Adipocyte (in vitro differentiated cells): ENCODE data around the gene PLAGL2.
A peak's percentile ranks its signal among the peaks of the same experiment; 100 is the strongest.

Experiments
- DNase-seq: peaks from one replicate; pipeline ENCODE4 v3.0.0-alpha.2; 2015; ENCODE audit warnings: low read depth
- H3K27me3 ChIP-seq: replicated peaks from 2 replicates; pipeline ENCODE4 v1.7.0; 2013; ENCODE audit warnings: mild to moderate bottlenecking, low read length, moderate library complexity; ENCODE audit not compliant: control insufficient read depth, insufficient read depth
- H3K36me3 ChIP-seq: 2 replicates; pipeline ENCODE4 v1.7.0; 2013; ENCODE audit warnings: low read length, mild to moderate bottlenecking, moderate library complexity; ENCODE audit not compliant: control insufficient read depth, insufficient read depth, severe bottlenecking
- H3K4me1 ChIP-seq: 2 replicates; pipeline ENCODE4 v1.7.0; 2013; ENCODE audit warnings: mild to moderate bottlenecking, low read length, moderate library complexity; ENCODE audit not compliant: control insufficient read depth, insufficient read depth
- H3K4me3 ChIP-seq: 2 replicates; pipeline ENCODE4 v1.7.0; 2013; ENCODE audit warnings: mild to moderate bottlenecking, low read length, moderate library complexity
- H3K9ac ChIP-seq: 2 replicates; pipeline ENCODE4 v1.7.0; 2013; ENCODE audit warnings: mild to moderate bottlenecking, low read length, moderate library complexity
- H3K9me3 ChIP-seq: 2 replicates; pipeline ENCODE4 v1.7.0; 2013; ENCODE audit warnings: mild to moderate bottlenecking, low read length, moderate library complexity; ENCODE audit not compliant: control insufficient read depth

PLAGL2 gene

DNA sequence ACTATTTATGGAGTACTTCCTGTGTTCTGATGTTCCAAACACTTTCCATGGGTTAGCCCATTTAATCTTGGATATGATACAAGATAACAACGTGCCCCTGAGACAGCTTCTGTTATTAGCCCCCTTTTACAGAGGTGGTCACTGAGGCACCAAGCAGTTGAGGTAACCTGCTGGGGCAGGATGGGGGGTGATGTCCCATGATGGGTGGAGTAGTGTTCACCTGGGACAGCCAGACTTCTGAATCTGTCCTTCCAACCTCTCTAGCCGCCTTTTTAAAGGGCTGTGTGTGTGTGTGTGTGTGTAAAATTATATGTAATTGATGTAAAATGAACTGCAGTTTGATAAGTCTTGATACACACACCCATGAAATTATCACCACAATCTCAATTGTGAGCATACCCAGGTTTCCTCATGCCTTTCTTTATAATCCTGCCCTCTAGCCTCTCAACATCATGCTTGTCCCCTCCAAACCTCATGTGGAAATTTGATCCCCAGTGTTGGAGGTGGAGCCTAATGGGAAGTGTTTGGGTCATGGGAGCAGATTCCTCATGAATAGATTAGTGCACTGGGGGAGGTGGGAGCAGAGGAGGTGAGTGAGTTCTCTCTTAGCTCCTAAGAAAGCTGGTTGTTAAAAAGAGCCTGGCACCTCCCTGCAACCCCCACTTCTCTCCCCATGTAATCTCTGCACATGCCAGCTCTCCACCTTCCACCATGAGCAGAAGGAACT, 39.2 kb downstream of the PLAGL2 start:
- H3K4me1 ChIP-seq = no peaks in the 10 kb centered on the region
- no peak overlapping the region for H3K9ac ChIP-seq
- no peaks in the 10 kb centered on the region for H3K9me3 ChIP-seq
- DNase-seq = peak; percentile 1
- H3K4me3 ChIP-seq = no peak overlapping the region
- H3K36me3 ChIP-seq = peaks cover 31% of the 10 kb centered on the region
- no peaks in the 10 kb centered on the region for H3K27me3 ChIP-seq

DNA sequence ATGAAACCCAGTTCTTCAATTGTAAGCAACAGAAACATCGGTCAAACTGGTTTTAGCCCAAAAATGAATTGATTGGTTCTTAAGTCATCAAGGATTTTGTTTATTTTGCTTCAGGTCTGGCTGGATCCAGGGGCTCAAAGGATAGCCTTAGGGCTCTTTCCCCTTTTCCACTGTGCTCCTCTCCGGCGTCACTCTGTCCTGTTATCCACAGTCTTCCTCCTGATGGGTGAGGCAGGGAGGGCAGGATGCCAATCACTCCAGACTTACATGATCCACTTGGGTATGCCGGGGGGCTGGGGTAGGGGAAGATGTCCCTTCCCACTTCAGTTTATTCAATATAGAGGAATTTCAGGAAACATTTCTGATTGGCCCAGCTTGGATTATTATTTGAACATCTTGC, 40.0 kb downstream of the PLAGL2 start:
- Histone ChIP-seq H3K9me3 (no peaks in the 10 kb centered on the region), H3K4me3 (no peak overlapping the region), H3K27me3 (no peaks in the 10 kb centered on the region), H3K9ac (no peak overlapping the region), H3K4me1 (no peaks in the 10 kb centered on the region), H3K36me3 (peaks cover 34% of the 10 kb centered on the region)
- no peak for DNase-seq

DNA sequence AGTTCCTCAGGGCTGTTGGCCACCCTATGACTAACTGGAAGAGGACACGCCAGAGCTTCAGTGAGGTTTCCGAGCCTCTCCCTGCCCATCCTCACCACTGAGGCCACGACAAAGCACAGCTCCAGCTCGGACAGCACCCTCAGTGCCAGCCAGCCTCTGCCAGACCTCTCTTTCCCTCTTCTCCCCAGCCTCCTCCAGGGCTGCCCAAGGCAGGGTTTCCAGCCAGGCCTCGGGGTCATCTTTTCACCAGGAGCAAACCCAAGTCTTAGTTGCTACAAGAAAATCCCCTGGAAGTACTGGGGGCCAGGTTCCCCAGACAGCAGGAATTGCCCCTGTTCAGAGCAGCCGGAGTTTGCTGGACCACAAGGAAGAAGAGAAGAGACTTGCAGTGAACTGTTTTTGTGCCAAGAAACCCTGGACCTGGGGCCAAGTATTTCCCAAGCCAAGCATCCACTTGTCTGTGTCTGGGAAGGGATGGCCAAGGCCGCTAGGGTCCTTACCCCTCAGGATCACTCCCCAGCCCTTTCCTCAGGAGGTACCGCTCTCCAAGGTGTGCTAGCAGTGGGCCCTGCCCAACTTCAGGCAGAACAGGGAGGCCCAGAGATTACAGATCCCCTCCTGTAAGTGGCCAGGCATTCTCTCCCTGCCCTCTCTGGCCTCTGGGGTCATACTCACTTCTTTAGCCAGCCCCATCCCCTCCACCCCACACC, 41.6 kb downstream of the PLAGL2 start:
- no peaks in the 10 kb centered on the region for H3K27me3 ChIP-seq
- no peak overlapping the region for H3K4me3 ChIP-seq
- H3K4me1 ChIP-seq = no peaks in the 10 kb centered on the region
- peaks cover 50% of the 10 kb centered on the region for H3K36me3 ChIP-seq
- DNase-seq = no peak
- no peaks in the 10 kb centered on the region for H3K9me3 ChIP-seq
- H3K9ac ChIP-seq = no peak overlapping the region

DNA sequence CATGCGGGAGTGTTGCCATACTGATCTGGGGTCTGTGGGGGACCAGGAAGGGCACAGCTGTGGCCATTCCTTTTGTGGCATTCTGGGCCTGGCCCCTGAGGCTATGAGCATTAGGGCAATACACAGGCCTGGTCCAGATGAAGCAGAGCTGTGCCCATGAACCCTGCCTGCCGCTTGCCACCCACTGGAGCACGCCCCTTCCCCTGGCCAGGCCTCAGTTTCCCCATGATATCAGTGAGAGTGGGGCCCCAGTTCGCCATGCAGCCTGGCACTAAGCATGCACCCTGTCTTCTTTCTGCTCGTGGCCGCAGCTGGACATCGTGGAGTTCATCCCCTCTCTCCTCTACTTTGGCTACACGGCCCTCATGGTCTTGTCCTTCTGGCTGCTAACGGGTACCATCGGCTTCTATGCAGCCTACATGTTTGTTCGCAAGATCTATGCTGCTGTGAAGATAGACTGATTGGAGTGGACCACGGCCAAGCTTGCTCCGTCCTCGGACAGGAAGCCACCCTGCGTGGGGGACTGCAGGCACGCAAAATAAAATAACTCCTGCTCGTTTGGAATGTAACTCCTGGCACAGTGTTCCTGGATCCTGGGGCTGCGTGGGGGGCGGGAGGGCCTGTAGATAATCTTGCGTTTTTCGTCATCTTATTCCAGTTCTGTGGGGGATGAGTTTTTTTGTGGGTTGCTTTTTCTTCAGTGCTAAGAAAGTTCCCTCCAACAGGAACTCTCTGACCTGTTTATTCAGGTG, 42.4 kb downstream of the PLAGL2 start:
- H3K4me1 ChIP-seq = no peaks in the 10 kb centered on the region
- no peak for DNase-seq
- no peaks in the 10 kb centered on the region for H3K27me3 ChIP-seq
- H3K36me3 ChIP-seq = peaks cover 55% of the 10 kb centered on the region
- no peak overlapping the region for H3K9ac ChIP-seq
- no peaks in the 10 kb centered on the region for H3K9me3 ChIP-seq
- no peak overlapping the region for H3K4me3 ChIP-seq

DNA sequence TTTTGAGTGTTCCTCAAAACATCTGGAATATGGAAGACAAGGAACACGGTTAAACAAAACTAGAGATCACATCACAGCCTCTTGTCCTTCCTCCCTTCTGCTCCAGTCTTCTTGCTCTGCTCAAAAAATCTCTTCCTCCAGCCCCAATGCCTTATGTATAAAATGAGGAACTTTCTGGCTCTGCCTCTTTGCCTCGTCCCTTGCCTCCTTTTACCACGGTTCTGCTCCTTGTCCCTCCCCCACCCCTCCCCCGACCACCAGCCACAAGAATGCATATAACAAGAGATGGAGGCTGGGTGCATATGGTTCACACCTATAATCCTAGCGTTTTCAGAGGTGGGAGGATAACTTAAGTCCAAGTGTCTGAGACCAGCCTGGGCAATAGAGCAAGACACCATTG, 43.6 kb downstream of the PLAGL2 start:
- H3K9ac ChIP-seq = no peak overlapping the region
- no peak for DNase-seq
- peaks cover 67% of the 10 kb centered on the region for H3K36me3 ChIP-seq
- no peaks in the 10 kb centered on the region for H3K27me3 ChIP-seq
- no peaks in the 10 kb centered on the region for H3K4me1 ChIP-seq
- no peaks in the 10 kb centered on the region for H3K9me3 ChIP-seq
- no peak overlapping the region for H3K4me3 ChIP-seq

DNA sequence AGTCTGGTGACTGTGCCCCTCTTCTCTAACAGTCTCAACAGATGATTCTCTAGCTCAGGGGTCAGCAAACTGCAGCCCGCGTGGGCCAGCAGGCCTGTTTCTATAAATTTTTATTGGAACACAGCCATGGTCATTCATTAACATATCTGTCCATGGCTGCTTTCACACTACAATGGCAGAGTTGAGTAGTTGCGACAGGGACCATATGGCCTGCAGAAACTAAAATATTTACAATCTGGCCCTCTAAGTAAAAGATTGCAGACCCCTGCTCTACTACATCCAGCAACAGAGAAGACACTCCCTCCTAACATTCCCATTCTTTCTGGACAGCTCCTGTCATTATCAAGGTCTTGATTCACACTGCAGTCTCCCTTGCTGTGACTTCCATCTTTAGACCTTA, 45.2 kb downstream of the PLAGL2 start:
- Histone ChIP-seq H3K4me3 (no peak overlapping the region), H3K9me3 (no peaks in the 10 kb centered on the region), H3K4me1 (no peaks in the 10 kb centered on the region), H3K27me3 (no peaks in the 10 kb centered on the region), H3K36me3 (peaks cover 79% of the 10 kb centered on the region), H3K9ac (no peak overlapping the region)
- DNase-seq = no peak

DNA sequence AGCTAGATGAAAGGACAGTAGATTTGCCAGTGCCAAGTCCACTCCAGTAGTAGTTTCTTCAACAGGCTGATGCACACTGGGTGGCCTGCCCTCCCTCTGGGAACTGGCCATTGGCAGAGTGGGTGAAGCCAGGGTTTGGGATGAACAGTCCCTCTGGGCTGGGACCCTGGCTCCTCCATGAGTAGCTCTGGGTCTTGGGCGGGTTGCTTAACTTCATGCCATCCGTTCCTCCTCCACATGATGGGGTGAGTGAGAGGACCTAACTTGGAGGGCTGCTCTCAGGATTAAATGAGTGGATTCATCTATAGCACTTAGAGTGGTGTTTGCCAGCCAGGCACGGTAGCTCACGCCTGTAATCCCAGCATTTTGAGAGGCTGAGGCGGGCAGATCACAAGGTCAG, 47.2 kb downstream of the PLAGL2 start:
- Histone ChIP-seq H3K27me3 (no peaks in the 10 kb centered on the region), H3K9me3 (no peaks in the 10 kb centered on the region), H3K4me1 (peaks cover 5% of the 10 kb centered on the region), H3K9ac (no peak overlapping the region), H3K36me3 (peaks cover 70% of the 10 kb centered on the region), H3K4me3 (no peak overlapping the region)
- DNase-seq = no peak

DNA sequence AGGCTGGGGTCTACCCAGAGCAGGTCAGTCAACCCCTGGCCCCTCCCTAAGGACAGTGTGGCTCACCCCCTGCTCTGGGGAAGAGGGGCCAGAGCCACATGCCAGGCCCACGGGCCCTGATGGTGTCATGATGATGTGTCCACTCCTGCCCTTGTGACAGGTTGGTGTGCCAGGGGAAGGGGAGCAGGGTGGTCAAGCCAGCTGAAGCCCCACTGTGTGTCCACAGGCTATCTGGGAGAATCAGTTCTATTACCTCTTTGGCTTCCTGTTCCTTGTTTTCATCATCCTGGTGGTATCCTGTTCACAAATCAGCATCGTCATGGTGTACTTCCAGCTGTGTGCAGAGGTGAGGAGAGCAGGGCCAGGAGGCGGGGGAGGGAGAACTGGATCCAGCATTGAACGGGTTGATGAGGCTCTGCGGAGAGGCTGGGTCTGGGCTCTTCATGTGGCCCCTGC, 47.7 kb downstream of the PLAGL2 start:
- H3K27me3 ChIP-seq = no peaks in the 10 kb centered on the region
- H3K4me1 ChIP-seq = peaks cover 11% of the 10 kb centered on the region
- no peaks in the 10 kb centered on the region for H3K9me3 ChIP-seq
- DNase-seq = no peak
- no peak overlapping the region for H3K4me3 ChIP-seq
- no peak overlapping the region for H3K9ac ChIP-seq
- H3K36me3 ChIP-seq = peaks cover 65% of the 10 kb centered on the region

DNA sequence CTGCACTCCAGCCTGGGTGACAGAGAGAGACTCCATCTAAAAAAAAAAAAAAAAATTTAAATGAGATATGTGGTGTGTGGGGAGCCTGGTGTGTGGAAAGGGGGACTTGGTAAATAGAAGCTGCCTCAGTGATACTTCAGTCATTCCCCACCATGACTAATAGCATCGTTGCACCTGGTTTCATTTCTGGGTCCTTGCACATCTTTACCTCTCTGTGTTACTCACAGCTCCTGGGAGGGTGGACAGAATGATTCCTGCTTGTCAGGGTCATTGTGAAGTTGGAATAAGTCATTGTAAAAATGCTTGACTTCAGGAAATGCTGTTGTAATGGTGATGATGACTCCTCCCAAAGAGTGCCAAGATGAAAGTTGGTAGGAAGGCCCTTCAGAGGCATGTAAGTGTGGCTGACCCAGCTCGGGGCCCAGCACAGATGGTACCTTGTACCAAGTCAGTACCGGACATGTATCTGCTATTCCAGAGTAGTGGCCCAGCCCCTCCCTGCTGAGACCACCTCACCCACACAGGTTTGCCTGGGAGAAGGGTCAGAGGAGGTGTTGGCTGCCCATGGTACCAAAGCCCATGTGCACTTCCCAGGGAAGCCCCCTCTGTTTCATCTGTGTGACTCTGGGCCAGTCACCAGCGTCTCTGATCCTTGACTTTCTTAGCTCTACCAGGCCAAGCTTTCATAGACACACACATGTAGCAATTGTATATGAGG, 48.4 kb downstream of the PLAGL2 start:
- Histone ChIP-seq H3K9me3 (no peaks in the 10 kb centered on the region), H3K27me3 (no peaks in the 10 kb centered on the region), H3K9ac (no peak overlapping the region), H3K36me3 (peaks cover 62% of the 10 kb centered on the region), H3K4me1 (peaks cover 14% of the 10 kb centered on the region), H3K4me3 (no peak overlapping the region)
- DNase-seq = no peak

DNA sequence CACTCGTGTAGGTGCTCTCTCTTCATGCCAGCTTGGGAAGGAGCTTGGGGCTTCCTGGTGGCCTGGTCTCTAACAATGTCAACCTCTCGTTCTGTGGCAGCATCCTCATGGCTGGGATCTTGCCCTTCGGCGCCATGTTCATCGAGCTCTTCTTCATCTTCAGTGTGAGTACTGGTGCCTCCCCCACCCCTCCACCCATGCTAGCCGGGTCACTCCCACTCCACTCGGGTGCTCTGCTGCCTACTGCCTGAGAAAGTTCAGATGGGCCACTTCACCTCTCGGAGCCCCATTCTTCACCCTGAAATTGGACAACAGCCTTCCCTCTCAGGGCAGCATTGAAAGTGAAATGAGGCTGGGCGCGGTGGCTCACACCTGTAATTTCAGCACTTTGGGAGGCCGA, 49.2 kb downstream of the PLAGL2 start:
- Histone ChIP-seq H3K27me3 (no peaks in the 10 kb centered on the region), H3K36me3 (peaks cover 68% of the 10 kb centered on the region)
- DNase-seq = no peak

DNA sequence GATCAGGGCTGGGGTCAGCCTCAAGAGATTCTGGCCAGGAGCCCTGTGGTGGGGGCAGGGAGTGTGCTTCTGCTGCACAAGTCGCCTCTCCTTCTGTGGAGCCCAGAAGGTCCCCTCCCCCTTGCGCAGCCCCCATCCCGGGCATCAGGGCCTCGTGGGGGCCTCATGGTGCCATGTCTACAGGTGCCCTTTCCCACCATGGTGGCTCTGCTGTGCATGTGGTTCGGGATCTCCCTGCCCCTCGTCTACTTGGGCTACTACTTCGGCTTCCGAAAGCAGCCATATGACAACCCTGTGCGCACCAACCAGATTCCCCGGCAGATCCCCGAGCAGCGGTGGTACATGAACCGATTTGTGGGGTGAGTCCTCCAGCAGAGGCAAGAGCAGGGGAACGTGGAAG, 49.9 kb downstream of the PLAGL2 start:
- Histone ChIP-seq H3K4me1 (peaks cover 14% of the 10 kb centered on the region), H3K9ac (no peak overlapping the region), H3K27me3 (no peaks in the 10 kb centered on the region), H3K4me3 (no peak overlapping the region), H3K9me3 (no peaks in the 10 kb centered on the region), H3K36me3 (peaks cover 73% of the 10 kb centered on the region)
- DNase-seq = no peak

More for the DNA sequence above, 49.2 kb downstream of the PLAGL2 start:
- H3K9me3 ChIP-seq = no peaks in the 10 kb centered on the region
- H3K4me3 ChIP-seq = no peak overlapping the region
- H3K4me1 ChIP-seq = peaks cover 14% of the 10 kb centered on the region
- no peak overlapping the region for H3K9ac ChIP-seq
